ENCODE results near the gene CADPS2. TPM values are rescaled to one million over a fixed set of nuclear protein-coding genes. Genes with fewer than 3 reads are reported as not detected.

The CADPS2 gene
- total RNA-seq, 1 experiment from 2014 or later: 16.4 TPM

- no peaks in the 10 kb centered on the region for H3K27me3 Mint-ChIP-seq (ENCODE audit: unreplicated experiment)
- H3K27ac Mint-ChIP-seq (ENCODE audit: unreplicated experiment): no peak overlapping the region
- CTCF ChIA-PET: no interaction called here
- H3K4me3 Mint-ChIP-seq (ENCODE audit: low read depth, unreplicated experiment): no peak overlapping the region
- no TSS peak for BruUV-seq (replicated peaks)
- no peaks in the 10 kb centered on the region for H3K9me3 Mint-ChIP-seq (ENCODE audit: low read depth, unreplicated experiment)
- H3K36me3 Mint-ChIP-seq (ENCODE audit: insufficient read depth, unreplicated experiment): no peaks in the 10 kb centered on the region
- no peaks in the 10 kb centered on the region for H3K4me1 Mint-ChIP-seq (ENCODE audit: low read depth, unreplicated experiment)
- no peak for TF ChIP-seq CTCF (IDR thresholded peaks at IDR 0.05; ENCODE audit: unreplicated experiment)
- intact Hi-C loops (cut with micrococcal nuclease; ENCODE audit: unreplicated experiment): no loop called here
- no peak for DNase-seq
Measured at GRCh38 chr7:122397381-122397780, 488.9 kb downstream of the CADPS2 start.

- H3K27me3 Mint-ChIP-seq (ENCODE audit: unreplicated experiment): no peaks in the 10 kb centered on the region
- no peak overlapping the region for H3K4me3 Mint-ChIP-seq (ENCODE audit: low read depth, unreplicated experiment)
- no peaks in the 10 kb centered on the region for H3K4me1 Mint-ChIP-seq (ENCODE audit: low read depth, unreplicated experiment)
- TF ChIP-seq CTCF (IDR thresholded peaks at IDR 0.05; ENCODE audit: unreplicated experiment): no peak
- H3K27ac Mint-ChIP-seq (ENCODE audit: unreplicated experiment): no peak overlapping the region
- DNase-seq: no peak
- no TSS peak for BruUV-seq (replicated peaks)
- H3K36me3 Mint-ChIP-seq (ENCODE audit: insufficient read depth, unreplicated experiment): no peaks in the 10 kb centered on the region
- intact Hi-C loops (cut with micrococcal nuclease; ENCODE audit: unreplicated experiment): no loop called here
- CTCF ChIA-PET: no interaction called here
- no peaks in the 10 kb centered on the region for H3K9me3 Mint-ChIP-seq (ENCODE audit: low read depth, unreplicated experiment)
Measured at GRCh38 chr7:122394512-122394911, 491.7 kb downstream of the CADPS2 start.

GRCh38 chr7:122384528-122384927, 501.7 kb downstream of the CADPS2 start:
- no peaks in the 10 kb centered on the region for H3K9me3 Mint-ChIP-seq (ENCODE audit: low read depth, unreplicated experiment)
- no TSS peak for BruUV-seq (replicated peaks)
- no peak for DNase-seq
- no peak overlapping the region for H3K4me3 Mint-ChIP-seq (ENCODE audit: low read depth, unreplicated experiment)
- CTCF ChIA-PET: no interaction called here
- no peaks in the 10 kb centered on the region for H3K4me1 Mint-ChIP-seq (ENCODE audit: low read depth, unreplicated experiment)
- TF ChIP-seq CTCF (IDR thresholded peaks at IDR 0.05; ENCODE audit: unreplicated experiment): no peak
- H3K27me3 Mint-ChIP-seq (ENCODE audit: unreplicated experiment): no peaks in the 10 kb centered on the region
- no peaks in the 10 kb centered on the region for H3K36me3 Mint-ChIP-seq (ENCODE audit: insufficient read depth, unreplicated experiment)
- intact Hi-C loops (cut with micrococcal nuclease; ENCODE audit: unreplicated experiment): no loop called here
- no peak overlapping the region for H3K27ac Mint-ChIP-seq (ENCODE audit: unreplicated experiment)

- no peaks in the 10 kb centered on the region for H3K9me3 Mint-ChIP-seq (ENCODE audit: low read depth, unreplicated experiment)
- no peak overlapping the region for H3K27ac Mint-ChIP-seq (ENCODE audit: unreplicated experiment)
- H3K4me1 Mint-ChIP-seq (ENCODE audit: low read depth, unreplicated experiment): no peaks in the 10 kb centered on the region
- no peaks in the 10 kb centered on the region for H3K27me3 Mint-ChIP-seq (ENCODE audit: unreplicated experiment)
- CTCF ChIA-PET: no interaction called here
- DNase-seq: no peak
- no peak for TF ChIP-seq CTCF (IDR thresholded peaks at IDR 0.05; ENCODE audit: unreplicated experiment)
- BruUV-seq (replicated peaks): no TSS peak
- H3K4me3 Mint-ChIP-seq (ENCODE audit: low read depth, unreplicated experiment): no peak overlapping the region
- H3K36me3 Mint-ChIP-seq (ENCODE audit: insufficient read depth, unreplicated experiment): no peaks in the 10 kb centered on the region
- intact Hi-C loops (cut with micrococcal nuclease; ENCODE audit: unreplicated experiment): no loop called here
Measured at GRCh38 chr7:122383934-122384333, 502.3 kb downstream of the CADPS2 start.

GRCh38 chr7:122380992-122381391, 505.3 kb downstream of the CADPS2 start:
- no peak for DNase-seq
- no peak for TF ChIP-seq CTCF (IDR thresholded peaks at IDR 0.05; ENCODE audit: unreplicated experiment)
- Mint-ChIP-seq H3K27me3 (ENCODE audit: unreplicated experiment) (no peaks in the 10 kb centered on the region), H3K4me3 (ENCODE audit: low read depth, unreplicated experiment) (no peak overlapping the region), H3K36me3 (ENCODE audit: insufficient read depth, unreplicated experiment) (no peaks in the 10 kb centered on the region), H3K4me1 (ENCODE audit: low read depth, unreplicated experiment) (no peaks in the 10 kb centered on the region), H3K9me3 (ENCODE audit: low read depth, unreplicated experiment) (no peaks in the 10 kb centered on the region), H3K27ac (ENCODE audit: unreplicated experiment) (no peak overlapping the region)
- intact Hi-C loops (cut with micrococcal nuclease; ENCODE audit: unreplicated experiment): no loop called here
- no TSS peak for BruUV-seq (replicated peaks)
- CTCF ChIA-PET: no interaction called here

Measured in Calu3 (cell line).